C4-2B (cell line): ENCODE data around the gene PAK4.

Experiments
- CTCF ChIP-seq: fragments of 450-650 bp; conservative IDR thresholded peaks from 2 replicates; pipeline ENCODE4 v1.5.1; 2017; ENCODE audit warnings: mild to moderate bottlenecking
- ZFX ChIP-seq: fragments of 450-650 bp; IDR thresholded peaks from 2 replicates; pipeline ENCODE4 v1.6.1; 2017

DNA sequence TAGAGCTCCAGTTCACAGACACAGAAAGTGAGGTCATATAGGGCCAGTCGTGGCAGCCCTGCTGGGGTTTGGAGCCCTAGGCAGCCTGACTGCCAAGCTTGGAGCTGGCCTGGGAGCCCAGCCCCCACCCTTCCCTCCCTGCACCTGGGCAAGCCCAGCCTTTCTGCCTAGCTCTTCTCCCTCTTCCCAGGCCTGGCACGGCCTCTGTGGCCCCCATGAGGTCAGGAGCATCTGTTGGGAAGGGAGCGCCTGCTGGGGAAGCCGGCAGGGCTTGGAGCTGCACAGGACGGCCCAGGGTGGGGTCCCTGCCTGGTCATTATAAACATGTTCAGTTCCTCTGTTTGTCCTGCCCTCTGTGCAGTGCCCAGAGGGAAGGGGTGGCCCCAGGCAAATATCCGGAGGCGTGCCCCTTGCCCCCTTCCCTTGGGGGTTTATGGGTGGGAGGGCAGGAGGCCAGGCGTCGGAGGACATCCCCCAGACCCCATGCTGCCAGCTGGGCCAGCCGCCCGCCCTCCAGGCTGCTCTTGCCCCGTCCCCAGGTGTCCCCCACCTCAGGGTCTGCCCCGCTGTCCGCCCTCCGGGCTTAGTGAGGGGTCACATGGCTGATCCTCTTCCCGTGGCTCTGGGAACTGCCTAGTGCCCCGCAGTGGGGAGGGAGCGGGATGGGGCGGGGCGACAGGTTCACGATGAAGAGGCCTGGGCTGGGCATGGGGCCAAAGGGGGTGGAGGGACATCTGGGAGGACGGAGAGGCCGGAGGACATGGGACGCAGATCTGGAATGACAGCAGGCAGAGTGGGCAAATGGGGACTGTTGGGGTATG, 41.2 kb downstream of the PAK4 start:
- TF ChIP-seq CTCF (no peak), ZFX (no peak)
